Chondrocyte (in vitro differentiated cells): Measurements from ENCODE around the gene INPP5D. TPM values are rescaled to one million over a fixed set of nuclear protein-coding genes. Genes with fewer than 3 reads are reported as not detected.

Experiments
- DNase-seq: peaks from one replicate; pipeline ENCODE4 v3.0.0; 2021; ENCODE audit warnings: mixed read lengths, low spot score
- H3K27ac Mint-ChIP-seq: one replicate; pipeline ENCODE4 v1.8.0; 2021; ENCODE audit warnings: mild to moderate bottlenecking, moderate library complexity, mixed read lengths; ENCODE audit not compliant: unreplicated experiment
- H3K27me3 Mint-ChIP-seq: 2 replicates; pipeline ENCODE4 v1.8.0; 2021; ENCODE audit warnings: low read depth, mixed read lengths
- H3K36me3 Mint-ChIP-seq: 2 replicates; pipeline ENCODE4 v1.8.0; 2021; ENCODE audit warnings: low read depth, mixed read lengths
- H3K4me1 Mint-ChIP-seq: 2 replicates; pipeline ENCODE4 v1.8.0; 2021; ENCODE audit warnings: low read depth, mild to moderate bottlenecking, mixed read lengths
- H3K4me3 Mint-ChIP-seq: one replicate; pipeline ENCODE4 v1.8.0; 2021; ENCODE audit warnings: mild to moderate bottlenecking, moderate library complexity, mixed read lengths; ENCODE audit not compliant: unreplicated experiment
- H3K9me3 Mint-ChIP-seq: 2 replicates; pipeline ENCODE4 v1.8.0; 2021; ENCODE audit warnings: low read depth, mixed read lengths
- total RNA-seq: library from RNA; stranded (reverse); gene quantifications from 3 replicates; pipeline ENCODE4 v1.2.1, GENCODE V29; 2021
- TF ChIP-seq, protein P1 (sequence below): fragments of 200-600 bp; sonication (generic); IDR thresholded peaks from 2 replicates; pipeline ENCODE4 v1.5.0; 2021; ENCODE audit warnings: antibody characterized with exemption, mild to moderate bottlenecking, moderate library complexity

The INPP5D gene
- total RNA-seq, 1 donor from 2014 or later, result 0.20 TPM

GRCh38 chr2:233130024-233130423, 69.9 kb downstream of the INPP5D start:
- no peak for DNase-seq
- Mint-ChIP-seq H3K36me3 (no peaks in the 10 kb centered on the region), H3K27me3 (peaks cover 45% of the 10 kb centered on the region), H3K4me3 (no peak overlapping the region), H3K9me3 (no peaks in the 10 kb centered on the region), H3K4me1 (no peaks in the 10 kb centered on the region), H3K27ac (no peak overlapping the region)
- TF ChIP-seq, protein P1, sequence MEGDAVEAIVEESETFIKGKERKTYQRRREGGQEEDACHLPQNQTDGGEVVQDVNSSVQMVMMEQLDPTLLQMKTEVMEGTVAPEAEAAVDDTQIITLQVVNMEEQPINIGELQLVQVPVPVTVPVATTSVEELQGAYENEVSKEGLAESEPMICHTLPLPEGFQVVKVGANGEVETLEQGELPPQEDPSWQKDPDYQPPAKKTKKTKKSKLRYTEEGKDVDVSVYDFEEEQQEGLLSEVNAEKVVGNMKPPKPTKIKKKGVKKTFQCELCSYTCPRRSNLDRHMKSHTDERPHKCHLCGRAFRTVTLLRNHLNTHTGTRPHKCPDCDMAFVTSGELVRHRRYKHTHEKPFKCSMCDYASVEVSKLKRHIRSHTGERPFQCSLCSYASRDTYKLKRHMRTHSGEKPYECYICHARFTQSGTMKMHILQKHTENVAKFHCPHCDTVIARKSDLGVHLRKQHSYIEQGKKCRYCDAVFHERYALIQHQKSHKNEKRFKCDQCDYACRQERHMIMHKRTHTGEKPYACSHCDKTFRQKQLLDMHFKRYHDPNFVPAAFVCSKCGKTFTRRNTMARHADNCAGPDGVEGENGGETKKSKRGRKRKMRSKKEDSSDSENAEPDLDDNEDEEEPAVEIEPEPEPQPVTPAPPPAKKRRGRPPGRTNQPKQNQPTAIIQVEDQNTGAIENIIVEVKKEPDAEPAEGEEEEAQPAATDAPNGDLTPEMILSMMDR, result no peak

- Mint-ChIP-seq H3K9me3 (no peaks in the 10 kb centered on the region), H3K4me1 (no peaks in the 10 kb centered on the region), H3K36me3 (no peaks in the 10 kb centered on the region), H3K27ac (no peak overlapping the region), H3K4me3 (no peak overlapping the region), H3K27me3 (peaks cover 45% of the 10 kb centered on the region)
- TF ChIP-seq, protein P1, result no peak
- no peak for DNase-seq
Observed at GRCh38 chr2:233130481-233131020, 70.4 kb downstream of the INPP5D start.

DNA sequence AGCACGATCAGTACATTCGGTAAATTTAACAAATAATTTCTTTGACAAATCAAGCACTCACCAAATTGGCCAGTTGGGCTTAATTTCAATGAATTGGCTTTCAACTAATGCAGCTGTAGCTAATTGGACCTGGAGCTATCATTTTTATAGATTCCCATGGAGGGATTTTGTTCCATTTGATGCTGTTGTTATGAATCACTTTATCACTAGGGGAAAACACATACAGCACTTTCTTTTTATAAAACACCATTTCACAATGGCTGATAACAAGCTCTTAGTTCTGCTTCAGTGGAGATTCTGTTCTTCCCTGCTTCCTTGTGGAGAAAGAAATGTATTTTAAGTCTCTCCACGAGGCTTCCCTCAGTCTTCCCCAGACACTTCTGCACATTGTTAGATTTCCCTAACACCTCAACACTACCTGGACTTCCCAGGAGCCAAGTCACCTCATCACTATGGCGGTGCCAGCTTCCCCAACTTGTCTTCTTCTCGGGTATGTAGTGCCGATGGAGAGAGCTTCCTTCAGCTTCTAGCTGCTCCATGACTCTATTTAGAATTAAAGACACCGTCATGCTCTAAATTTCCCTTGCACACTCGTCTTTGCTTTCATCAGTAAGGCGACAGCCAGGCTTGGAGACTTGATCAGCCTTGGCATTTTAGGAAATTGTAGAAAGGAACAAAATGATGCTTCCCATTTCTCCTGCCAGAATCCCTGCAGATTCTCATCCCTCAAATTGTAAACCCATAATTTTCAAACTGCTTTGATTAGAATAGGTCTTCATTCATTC, 72.0 kb downstream of the INPP5D start:
- no peak for DNase-seq
- Mint-ChIP-seq H3K36me3 (peaks cover 2% of the 10 kb centered on the region), H3K9me3 (peaks cover 7% of the 10 kb centered on the region), H3K4me1 (no peaks in the 10 kb centered on the region), H3K4me3 (no peak overlapping the region), H3K27ac (no peak overlapping the region), H3K27me3 (peaks cover 43% of the 10 kb centered on the region)
- TF ChIP-seq, protein P1, result no peak

DNA sequence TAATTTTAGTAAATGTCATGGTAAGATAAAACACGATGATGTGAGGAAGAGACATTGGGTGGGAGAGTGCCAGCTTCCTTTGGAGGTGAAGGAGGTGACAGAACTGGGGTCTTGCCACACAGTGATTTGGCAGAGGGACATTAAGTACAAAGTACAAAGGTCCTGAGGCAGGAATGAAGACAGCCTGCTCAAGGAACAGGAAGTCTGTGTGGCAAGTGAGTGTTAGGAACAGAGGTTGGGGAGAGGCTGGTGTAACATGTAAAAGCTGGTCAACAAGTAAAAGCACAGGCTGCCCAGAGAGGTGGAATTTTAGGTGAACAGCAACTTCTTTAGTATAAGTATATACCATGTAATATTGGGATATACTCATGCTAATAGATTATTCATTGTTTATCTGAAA, 73.1 kb downstream of the INPP5D start:
- peaks cover 7% of the 10 kb centered on the region for H3K9me3 Mint-ChIP-seq
- peaks cover 40% of the 10 kb centered on the region for H3K27me3 Mint-ChIP-seq

GRCh38 chr2:233135421-233135820, 75.3 kb downstream of the INPP5D start:
- no peak overlapping the region for H3K27ac Mint-ChIP-seq
- peaks cover 7% of the 10 kb centered on the region for H3K9me3 Mint-ChIP-seq
- H3K4me3 Mint-ChIP-seq, result no peak overlapping the region
- peaks cover 2% of the 10 kb centered on the region for H3K36me3 Mint-ChIP-seq
- no peaks in the 10 kb centered on the region for H3K4me1 Mint-ChIP-seq
- DNase-seq, result no peak
- TF ChIP-seq, protein P1, result no peak
- H3K27me3 Mint-ChIP-seq, result peaks cover 36% of the 10 kb centered on the region

More for the DNA sequence above, 73.1 kb downstream of the INPP5D start:
- DNase-seq, result no peak
- no peaks in the 10 kb centered on the region for H3K4me1 Mint-ChIP-seq
- H3K27ac Mint-ChIP-seq, result no peak overlapping the region
- TF ChIP-seq, protein P1, result no peak
- H3K4me3 Mint-ChIP-seq, result no peak overlapping the region
- peaks cover 2% of the 10 kb centered on the region for H3K36me3 Mint-ChIP-seq
